ENCODE measurements around the gene HIVEP3.

Gene HIVEP3

DNA sequence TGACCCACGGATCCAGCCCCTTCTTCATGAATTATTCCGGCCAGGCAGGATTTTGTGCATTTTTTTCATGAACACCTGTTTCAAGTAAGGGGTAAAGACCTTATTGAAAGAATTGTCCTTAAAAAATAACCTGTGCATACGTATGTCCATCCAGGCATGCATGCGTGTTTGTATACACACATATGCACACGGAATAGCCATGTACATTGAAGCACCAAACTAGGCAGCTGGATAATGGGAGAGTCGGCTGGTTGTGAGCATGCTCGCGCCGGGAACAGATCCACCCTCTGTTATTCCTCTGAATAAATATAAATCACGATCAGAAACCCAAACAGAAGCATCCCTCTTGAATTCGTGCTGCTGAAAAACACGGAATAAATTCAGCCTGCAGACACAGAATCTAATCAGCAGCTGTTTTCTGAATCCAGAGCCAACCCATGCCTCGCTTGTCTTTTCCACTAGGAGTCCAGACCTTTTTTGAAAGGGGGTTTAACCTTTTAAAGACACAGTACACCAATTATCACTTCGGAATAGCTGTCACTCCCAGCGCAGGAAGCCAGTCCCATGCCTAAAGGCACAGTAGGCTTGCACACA, at the start of gene HIVEP3:
HIVEP3 (minus strand) TSS at position 473 of the 594 bp plus-strand sequence.
- TF ChIP-seq MYC (IDR thresholded peaks at IDR 0.05; ENCODE audit: low read depth, low read length) (no peak), POLR2A (IDR thresholded peaks at IDR 0.05; ENCODE audit: extremely low read depth, insufficient read length) (no peak)
- TF ChIP-seq, protein P1, sequence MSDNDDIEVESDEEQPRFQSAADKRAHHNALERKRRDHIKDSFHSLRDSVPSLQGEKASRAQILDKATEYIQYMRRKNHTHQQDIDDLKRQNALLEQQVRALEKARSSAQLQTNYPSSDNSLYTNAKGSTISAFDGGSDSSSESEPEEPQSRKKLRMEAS (IDR thresholded peaks at IDR 0.05; ENCODE audit: low read depth, low read length): no peak
- TF ChIP-seq, protein P2, sequence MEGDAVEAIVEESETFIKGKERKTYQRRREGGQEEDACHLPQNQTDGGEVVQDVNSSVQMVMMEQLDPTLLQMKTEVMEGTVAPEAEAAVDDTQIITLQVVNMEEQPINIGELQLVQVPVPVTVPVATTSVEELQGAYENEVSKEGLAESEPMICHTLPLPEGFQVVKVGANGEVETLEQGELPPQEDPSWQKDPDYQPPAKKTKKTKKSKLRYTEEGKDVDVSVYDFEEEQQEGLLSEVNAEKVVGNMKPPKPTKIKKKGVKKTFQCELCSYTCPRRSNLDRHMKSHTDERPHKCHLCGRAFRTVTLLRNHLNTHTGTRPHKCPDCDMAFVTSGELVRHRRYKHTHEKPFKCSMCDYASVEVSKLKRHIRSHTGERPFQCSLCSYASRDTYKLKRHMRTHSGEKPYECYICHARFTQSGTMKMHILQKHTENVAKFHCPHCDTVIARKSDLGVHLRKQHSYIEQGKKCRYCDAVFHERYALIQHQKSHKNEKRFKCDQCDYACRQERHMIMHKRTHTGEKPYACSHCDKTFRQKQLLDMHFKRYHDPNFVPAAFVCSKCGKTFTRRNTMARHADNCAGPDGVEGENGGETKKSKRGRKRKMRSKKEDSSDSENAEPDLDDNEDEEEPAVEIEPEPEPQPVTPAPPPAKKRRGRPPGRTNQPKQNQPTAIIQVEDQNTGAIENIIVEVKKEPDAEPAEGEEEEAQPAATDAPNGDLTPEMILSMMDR (IDR thresholded peaks at IDR 0.05; ENCODE audit: low read depth, low read length): no peak
- no peak for DNase-seq (ENCODE audit: low read depth)
- H3K4me3 ChIP-seq (ENCODE audit: low read depth, low read length): no peak within 1 kb of the TSS

DNA sequence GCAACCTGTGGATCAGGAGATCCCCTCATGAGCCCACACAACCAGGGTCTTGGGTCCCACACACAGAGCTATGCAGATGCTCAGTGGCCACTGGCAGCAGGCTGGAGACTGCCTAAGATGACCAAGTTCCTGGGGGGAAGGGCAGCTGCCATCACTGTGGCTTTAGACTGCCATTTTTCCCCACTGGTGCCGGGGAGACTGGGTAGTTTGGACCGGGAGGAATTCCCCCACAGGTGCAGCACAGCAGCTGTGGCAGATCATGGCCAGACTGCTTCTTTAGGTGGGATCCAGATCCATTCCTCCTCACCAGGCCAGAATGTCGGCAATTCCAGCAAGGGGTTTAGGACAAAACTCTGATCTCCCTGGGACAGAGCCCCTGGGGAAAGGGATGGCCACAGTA, 45.7 kb upstream of the HIVEP3 start:
- H3K4me3 ChIP-seq (ENCODE audit: low read depth, low read length): no peak overlapping the region
- TF ChIP-seq, protein P1 (IDR thresholded peaks at IDR 0.05; ENCODE audit: low read depth, low read length): no peak
- no peak for TF ChIP-seq POLR2A (IDR thresholded peaks at IDR 0.05; ENCODE audit: extremely low read depth, insufficient read length)
- TF ChIP-seq, protein P2 (IDR thresholded peaks at IDR 0.05; ENCODE audit: low read depth, low read length): no peak
- TF ChIP-seq MYC (IDR thresholded peaks at IDR 0.05; ENCODE audit: low read depth, low read length): no peak
- DNase-seq (ENCODE audit: low read depth): no peak

DNA sequence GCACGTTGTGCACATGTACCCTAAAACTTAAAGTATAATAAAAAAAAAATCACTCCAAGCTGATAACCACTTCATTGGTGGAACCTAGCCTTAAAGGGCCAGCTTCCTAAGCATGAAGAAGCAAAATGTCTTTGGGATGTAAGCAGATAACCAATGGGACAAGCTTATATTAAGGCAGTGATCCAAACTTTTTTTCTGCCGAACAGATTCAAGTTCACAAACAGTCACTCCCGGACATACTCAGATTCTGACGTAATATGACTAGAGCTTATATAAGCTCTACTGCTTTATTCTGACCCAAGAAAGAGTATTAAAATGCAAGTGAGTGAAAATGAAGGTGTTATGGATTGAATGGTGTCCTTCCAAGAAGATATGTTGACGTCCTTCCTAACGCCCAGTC, 44.9 kb upstream of the HIVEP3 start:
- H3K4me3 ChIP-seq (ENCODE audit: low read depth, low read length): no peak overlapping the region
- TF ChIP-seq, protein P2 (IDR thresholded peaks at IDR 0.05; ENCODE audit: low read depth, low read length): no peak
- no peak for TF ChIP-seq POLR2A (IDR thresholded peaks at IDR 0.05; ENCODE audit: extremely low read depth, insufficient read length)
- TF ChIP-seq MYC (IDR thresholded peaks at IDR 0.05; ENCODE audit: low read depth, low read length): no peak
- TF ChIP-seq, protein P1 (IDR thresholded peaks at IDR 0.05; ENCODE audit: low read depth, low read length): no peak
- no peak for DNase-seq (ENCODE audit: low read depth)

DNA sequence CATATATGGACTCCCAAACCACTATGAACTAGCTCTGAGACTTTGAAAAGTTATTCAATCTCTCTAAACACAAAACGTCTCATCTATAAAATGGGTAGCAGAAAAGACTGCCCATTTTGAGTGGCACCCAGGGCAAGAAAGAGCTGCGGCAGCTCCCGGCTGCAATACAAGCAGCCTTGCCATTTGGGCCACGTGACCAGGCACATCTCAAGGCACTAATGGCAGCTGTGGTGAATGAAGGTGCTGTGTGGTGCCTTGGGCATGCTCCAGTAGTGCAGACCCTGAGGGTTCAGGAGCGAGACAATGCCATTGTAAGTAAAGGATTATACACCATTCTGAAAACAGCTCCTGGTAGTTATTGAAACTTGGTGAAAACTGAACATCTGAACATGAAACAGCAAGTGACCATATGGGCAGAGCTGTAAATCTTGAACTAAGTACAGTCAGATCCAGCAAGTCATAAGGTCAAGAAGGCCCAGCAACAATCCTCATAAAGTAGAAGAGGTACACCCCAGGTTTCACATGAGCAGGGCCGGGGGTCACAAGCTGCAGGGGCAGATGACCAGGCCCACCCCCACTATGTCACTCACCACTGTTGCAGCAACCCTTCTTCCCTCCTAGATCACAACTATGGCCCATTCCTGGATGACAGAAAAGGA, 39.4 kb upstream of the HIVEP3 start:
- H3K4me3 ChIP-seq (ENCODE audit: low read depth, low read length): no peak overlapping the region
- no peak for TF ChIP-seq POLR2A (IDR thresholded peaks at IDR 0.05; ENCODE audit: extremely low read depth, insufficient read length)
- TF ChIP-seq MYC (IDR thresholded peaks at IDR 0.05; ENCODE audit: low read depth, low read length): no peak
- TF ChIP-seq, protein P1 (IDR thresholded peaks at IDR 0.05; ENCODE audit: low read depth, low read length): no peak
- TF ChIP-seq, protein P2 (IDR thresholded peaks at IDR 0.05; ENCODE audit: low read depth, low read length): no peak

DNA sequence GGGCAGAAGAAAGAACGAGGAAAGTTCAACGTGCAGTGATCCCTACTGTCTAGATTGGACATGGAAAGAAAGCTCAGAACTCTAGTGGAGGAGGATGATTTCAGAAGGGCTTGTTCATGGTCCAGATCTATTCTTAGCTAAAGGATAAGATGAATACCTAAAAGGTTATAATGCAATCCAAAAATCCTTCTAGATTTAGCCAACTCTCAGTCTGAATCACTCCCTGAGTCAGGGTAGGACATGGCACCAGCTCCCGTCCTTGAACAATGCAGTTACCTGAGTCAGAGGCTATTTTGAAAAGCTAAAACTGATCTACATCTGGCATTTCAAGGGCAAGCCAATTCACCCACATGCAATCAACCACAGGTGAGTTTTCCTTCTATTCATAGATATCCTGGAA, 38.8 kb upstream of the HIVEP3 start:
- TF ChIP-seq, protein P2 (IDR thresholded peaks at IDR 0.05; ENCODE audit: low read depth, low read length): no peak
- TF ChIP-seq POLR2A (IDR thresholded peaks at IDR 0.05; ENCODE audit: extremely low read depth, insufficient read length) (no peak), MYC (IDR thresholded peaks at IDR 0.05; ENCODE audit: low read depth, low read length) (no peak)
- TF ChIP-seq, protein P1 (IDR thresholded peaks at IDR 0.05; ENCODE audit: low read depth, low read length): no peak
- DNase-seq (ENCODE audit: low read depth): no peak
- H3K4me3 ChIP-seq (ENCODE audit: low read depth, low read length): no peak overlapping the region

More for the DNA sequence above, 39.4 kb upstream of the HIVEP3 start:
- DNase-seq (ENCODE audit: low read depth): no peak
